NOMO-1 (cell line): Measurements from ENCODE around the gene SEC61A2.
"Not testable (repeated sequence)": the region's sequence is repeated elsewhere in the genome, so short reads cannot be mapped to it uniquely, and the experiment has no call there.

Experiments
- DNase-seq, 2 experiments: peaks; one replicate each; lab custom pipeline; 2025; ENCODE audit not compliant: unreplicated experiment in 2 of 2; lab: John Stamatoyannopoulos, UW

SEC61A2 gene

GRCh38 chr10:12129222-12130111 lies at the start of gene SEC61A2:
SEC61A2 (plus strand) TSS chr10:12129677; CDS start chr10:12129788, 111 bp downstream.
- peak; percentile 88 to 97 for DNase-seq

GRCh38 chr10:12081470-12081869 lies 48.0 kb upstream of the SEC61A2 start:
- DNase-seq: no peak

- DNase-seq: no peak
Observed at GRCh38 chr10:12081879-12082557, 47.5 kb upstream of the SEC61A2 start.

GRCh38 chr10:12088919-12089318 lies 40.6 kb upstream of the SEC61A2 start:
- DNase-seq: no peak

GRCh38 chr10:12091421-12091820 lies 38.1 kb upstream of the SEC61A2 start:
- no peak for DNase-seq

GRCh38 chr10:12097361-12097760 lies 32.1 kb upstream of the SEC61A2 start:
- not testable (repeated sequence) for DNase-seq

GRCh38 chr10:12097791-12098190 lies 31.7 kb upstream of the SEC61A2 start:
- DNase-seq: no peak

- no peak for DNase-seq
Observed at GRCh38 chr10:12098966-12099365, 30.5 kb upstream of the SEC61A2 start.

GRCh38 chr10:12103802-12104201 lies 25.7 kb upstream of the SEC61A2 start:
- DNase-seq: peak; percentile 45 to 66

- DNase-seq: no peak
Observed at GRCh38 chr10:12107781-12108180, 21.7 kb upstream of the SEC61A2 start.

GRCh38 chr10:12109286-12109685 lies 20.2 kb upstream of the SEC61A2 start:
- no peak for DNase-seq

GRCh38 chr10:12111528-12111927 lies 17.9 kb upstream of the SEC61A2 start:
- no peak for DNase-seq

- DNase-seq: no peak
Observed at GRCh38 chr10:12113627-12114026, 15.8 kb upstream of the SEC61A2 start.

- DNase-seq: no peak
Observed at GRCh38 chr10:12121673-12122072, 7.8 kb upstream of the SEC61A2 start.

GRCh38 chr10:12130237-12130872 lies 878 bp downstream of the SEC61A2 start:
- DNase-seq: peak; percentile 42 to 68

- no peak for DNase-seq
Observed at GRCh38 chr10:12135631-12136030, 6.2 kb downstream of the SEC61A2 start.

- no peak for DNase-seq
Observed at GRCh38 chr10:12140038-12140437, 10.6 kb downstream of the SEC61A2 start.

GRCh38 chr10:12144538-12144937 lies 15.1 kb downstream of the SEC61A2 start:
- DNase-seq: no peak

GRCh38 chr10:12150163-12150562 lies 20.7 kb downstream of the SEC61A2 start:
- DNase-seq: no peak

GRCh38 chr10:12154516-12154915 lies 25.0 kb downstream of the SEC61A2 start:
- DNase-seq: no peak

GRCh38 chr10:12156367-12157123 lies 27.1 kb downstream of the SEC61A2 start:
- no peak for DNase-seq
